GM11168 (cell line): ENCODE measurements around the gene ZBTB18.

Experiments used
- in situ Hi-C: fragments of 300-500 bp; cut with MboI; formaldehyde crosslinking; loops from one replicate; pipeline ENCODE4 v1.12.0; 2022; ENCODE audit warnings: low sequenced_read_pairs; ENCODE audit not compliant: unreplicated experiment

ZBTB18 gene

DNA sequence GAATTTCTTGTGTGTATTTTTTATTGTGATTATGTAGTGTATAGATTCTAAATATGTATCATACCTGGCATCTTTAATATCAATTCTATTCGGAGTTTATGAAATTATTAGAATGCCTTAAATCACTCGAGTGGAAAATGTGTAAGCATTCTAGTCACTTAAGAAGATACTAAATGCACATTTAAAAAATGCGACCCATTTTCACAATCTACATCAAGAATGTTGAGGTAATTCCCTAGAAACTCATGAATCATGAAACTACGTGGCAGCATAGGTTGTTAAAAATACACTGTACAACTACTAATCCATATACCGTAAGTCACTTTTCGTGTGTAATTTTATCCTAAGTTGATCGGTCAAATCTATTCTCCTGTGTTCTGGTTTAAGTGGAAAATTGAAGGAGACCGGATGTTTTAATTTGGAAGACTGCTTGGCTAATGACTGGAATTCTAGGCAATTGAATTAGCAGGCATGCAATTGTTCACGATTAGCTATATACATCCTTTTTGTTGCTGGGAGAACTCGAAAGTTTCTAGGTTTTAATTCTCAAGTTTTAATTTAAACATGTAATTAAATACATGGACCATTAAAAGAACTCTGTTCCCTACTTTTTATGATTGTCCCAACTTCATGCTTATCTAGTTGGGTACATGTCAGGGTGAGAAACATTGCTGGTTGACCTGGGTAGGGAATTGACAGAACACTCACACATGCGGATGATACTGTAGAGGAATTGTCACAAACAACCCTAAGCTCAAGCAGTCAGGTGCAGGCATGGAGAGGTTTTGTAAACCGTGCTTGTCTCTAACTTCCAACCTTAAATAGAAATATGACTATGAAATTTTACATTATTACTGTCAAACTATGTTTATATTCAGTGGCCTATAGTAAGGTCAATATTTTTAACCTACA is 6.6 kb downstream of the ZBTB18 start:
- in situ Hi-C loops: no loop called here

DNA sequence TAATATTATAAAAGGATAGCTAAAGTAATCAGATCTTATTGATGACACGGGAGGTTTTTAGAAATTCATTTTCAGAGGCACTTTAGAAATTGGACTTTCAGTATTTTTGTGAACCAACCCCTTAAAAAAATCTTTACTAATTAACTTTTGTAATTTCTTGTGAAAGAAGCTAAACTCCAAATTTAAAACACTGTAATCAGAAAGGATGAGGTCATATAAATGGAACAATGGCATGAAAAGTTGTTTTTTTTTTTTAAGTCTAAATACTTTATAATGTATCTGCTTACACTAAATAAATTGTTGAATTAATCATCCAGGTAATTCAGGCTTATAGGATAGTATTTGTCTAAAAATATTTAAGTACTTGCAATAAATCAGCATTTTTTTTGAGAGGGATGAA is 9.0 kb downstream of the ZBTB18 start:
- in situ Hi-C loops: no loop called here

DNA sequence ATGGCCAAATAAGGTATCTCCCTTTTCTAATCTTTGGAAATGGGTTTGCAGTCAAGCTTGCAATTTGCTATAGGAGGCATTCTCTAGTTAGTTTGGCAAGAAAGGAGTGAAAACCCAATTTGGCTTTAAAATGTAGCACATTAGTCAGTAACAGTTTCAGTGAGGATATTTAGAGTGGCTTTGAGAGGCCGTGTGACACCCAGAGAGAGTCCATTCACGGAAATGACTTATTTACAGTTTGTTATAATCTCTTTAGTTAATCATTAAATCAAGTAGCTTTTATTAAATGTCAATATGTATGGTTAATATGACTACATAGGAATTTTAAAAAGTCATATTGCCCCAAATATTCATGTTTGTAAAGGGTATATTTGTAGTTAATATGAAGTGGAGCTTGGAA is 9.6 kb downstream of the ZBTB18 start:
- in situ Hi-C loops: no loop called here

DNA sequence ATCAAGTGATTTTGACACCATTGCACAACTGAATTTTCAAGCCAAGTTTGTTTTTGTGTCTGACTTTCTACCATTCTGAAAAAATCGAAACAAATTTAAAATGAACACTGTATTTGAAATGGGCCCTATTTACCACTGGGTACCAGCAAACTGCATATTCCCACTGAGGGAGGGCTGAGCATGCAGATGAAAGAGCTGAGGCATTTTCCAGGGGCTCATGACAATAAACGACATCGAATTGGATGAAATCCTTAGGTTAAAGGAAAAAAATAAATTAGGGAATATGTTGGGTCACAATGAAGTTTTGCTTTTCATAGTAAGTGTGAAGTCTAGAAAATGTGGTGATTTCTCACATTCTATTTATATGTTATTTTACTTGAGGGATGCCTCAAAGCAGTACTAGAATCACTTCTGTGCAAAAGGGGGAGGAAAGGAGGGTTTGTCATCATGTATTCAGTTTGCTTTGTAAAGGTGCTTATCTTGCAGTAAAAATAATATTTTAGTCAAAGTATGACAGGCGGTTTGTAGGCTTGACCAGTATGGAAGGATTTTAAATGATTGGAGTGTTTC is 11.2 kb downstream of the ZBTB18 start:
- in situ Hi-C loops: no loop called here

DNA sequence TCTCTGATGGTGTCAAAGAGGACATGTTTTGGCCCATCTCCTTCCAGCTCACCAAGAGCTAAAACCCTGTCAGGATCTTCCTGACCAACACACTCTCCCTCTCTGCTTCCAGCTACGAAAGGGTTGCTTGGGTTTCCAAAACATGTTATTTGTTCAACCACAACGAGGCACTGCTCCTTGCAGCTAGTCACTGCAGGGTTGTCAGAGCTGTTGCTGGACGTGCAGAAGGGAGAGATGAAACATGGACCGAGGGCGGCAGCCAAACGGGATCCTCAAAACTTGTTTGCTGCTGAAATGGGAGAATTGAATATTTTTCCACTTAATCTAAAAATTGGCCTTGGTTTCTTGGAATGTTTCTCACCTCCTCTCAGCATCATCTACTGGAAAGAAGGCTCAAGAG is 12.4 kb downstream of the ZBTB18 start:
- in situ Hi-C loops: no loop called here

DNA sequence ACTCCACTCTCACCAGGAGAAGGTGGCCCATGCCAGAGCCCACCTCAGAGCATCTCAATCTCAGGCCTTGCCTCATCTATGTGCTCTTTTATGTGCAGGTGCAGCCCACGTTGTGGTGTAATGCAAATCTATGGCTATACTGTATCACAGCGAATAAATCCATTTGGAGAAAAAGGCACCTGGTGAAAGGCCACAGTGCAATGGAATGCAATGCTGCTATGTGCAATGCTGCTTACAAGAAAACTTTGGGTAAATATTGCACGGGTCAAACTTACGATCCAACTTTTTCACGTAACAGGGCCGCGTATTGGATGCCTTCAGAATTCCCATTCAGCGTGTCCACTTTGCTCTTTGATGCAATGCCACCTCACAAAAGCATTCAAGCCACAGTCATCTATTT is 13.5 kb downstream of the ZBTB18 start:
- in situ Hi-C loops: no loop called here

DNA sequence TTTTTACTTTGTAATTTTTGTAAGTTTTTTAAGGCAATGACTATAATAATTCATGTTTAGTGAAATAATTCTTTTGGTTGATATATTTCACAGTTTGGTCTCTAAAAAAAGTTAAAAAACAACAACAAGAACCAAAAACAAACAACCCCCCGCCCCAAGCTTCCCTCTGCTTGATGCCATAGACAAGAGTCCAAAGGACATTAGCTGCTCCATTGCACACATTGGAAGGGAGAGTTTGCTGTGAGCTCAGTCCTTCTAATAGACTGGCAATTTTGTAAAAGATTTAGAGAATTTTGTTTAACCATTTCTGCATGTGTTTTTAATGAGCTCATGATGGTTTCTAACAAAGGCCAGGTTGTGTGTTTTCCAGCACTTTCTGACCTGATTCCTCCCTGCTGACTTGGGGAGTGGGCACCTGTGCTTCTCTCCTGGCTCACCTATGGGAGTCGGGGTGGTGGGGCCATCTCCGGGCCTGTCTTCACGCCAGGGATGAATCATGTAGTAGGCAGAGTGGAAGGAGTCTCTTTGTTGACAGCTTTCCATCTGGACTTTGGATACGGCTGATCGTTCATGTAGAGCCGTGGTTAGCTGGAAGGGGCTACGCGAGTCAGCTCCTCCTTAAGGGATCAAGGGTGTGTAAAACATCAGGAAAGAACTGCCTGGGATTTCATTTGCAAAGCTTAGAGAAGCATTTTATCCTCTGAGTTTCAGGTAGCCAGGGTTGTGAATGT is 14.1 kb downstream of the ZBTB18 start:
- in situ Hi-C loops: no loop called here

GRCh38 chr1:244065960-244066388 is 14.9 kb downstream of the ZBTB18 start:
- in situ Hi-C loops: no loop called here

GRCh38 chr1:244066954-244067716 is 16.1 kb downstream of the ZBTB18 start:
- in situ Hi-C loops: no loop called here

DNA sequence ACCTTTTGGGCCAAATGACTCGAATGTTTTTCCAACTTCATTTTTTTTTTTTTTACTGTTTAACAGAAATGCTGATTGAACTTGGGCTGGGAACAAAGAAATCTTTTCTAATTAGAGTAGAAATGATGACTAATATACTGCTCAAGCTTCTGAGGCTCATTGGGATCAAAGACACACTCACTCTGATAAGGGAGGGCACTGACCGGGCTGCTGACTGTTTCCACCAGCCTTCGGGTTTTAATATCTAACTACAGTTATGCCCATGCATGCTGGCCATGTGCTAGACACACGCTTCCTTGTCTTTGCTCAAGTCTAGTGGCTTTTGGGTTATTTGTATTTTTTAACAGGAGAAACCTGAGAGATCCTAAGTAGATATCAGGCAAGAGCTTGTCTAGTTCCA is 16.8 kb downstream of the ZBTB18 start:
- in situ Hi-C loops: no loop called here

DNA sequence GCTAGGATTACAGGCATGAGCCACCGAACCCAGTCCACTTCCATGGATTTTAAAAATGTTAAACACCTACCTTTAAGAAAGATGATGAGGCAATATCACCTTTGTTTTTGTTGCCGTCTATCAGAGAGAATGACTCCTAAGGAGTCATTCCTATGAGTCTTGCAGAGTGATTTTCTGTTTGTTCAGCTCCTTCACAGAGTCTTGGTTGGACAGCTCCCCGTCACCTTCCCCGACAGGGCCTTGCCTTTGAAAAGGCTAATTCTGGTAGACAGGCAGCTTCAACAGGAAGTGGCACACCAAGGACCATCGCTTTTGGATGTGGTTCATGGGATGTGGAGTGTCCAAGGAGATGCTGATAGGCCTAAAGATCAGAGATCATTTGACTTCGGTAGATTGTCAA is 17.5 kb downstream of the ZBTB18 start:
- in situ Hi-C loops: no loop called here

DNA sequence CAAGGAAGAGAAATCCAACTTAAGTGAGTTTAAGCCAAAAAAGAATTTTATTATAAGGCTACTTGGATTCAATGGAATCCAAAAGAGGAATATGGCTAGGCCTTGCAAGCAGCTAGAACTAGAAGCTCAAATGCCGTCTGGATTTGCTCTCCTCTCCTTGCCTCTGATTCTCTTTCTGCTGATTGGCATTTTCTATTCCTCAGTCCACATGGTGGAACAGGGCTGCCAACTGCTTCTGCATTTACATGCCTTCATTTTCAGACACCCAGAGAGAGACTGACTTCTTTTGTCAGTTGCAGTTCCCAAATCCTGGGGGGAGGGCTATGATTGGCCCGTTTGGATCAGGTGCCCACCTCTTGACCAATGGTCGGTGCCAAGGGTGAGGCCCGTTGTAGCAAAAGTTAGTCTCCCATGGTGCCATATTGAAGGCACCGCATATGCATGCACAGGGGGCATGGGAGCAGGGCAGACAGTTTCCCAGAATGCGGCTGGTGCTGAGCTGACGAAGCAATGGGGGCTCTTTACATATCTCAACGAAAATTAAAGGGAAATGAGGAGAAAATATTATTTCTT is 18.3 kb downstream of the ZBTB18 start:
- in situ Hi-C loops: no loop called here

- in situ Hi-C loops: no loop called here
Measured at GRCh38 chr1:244074559-244075171, 23.6 kb downstream of the ZBTB18 start.

DNA sequence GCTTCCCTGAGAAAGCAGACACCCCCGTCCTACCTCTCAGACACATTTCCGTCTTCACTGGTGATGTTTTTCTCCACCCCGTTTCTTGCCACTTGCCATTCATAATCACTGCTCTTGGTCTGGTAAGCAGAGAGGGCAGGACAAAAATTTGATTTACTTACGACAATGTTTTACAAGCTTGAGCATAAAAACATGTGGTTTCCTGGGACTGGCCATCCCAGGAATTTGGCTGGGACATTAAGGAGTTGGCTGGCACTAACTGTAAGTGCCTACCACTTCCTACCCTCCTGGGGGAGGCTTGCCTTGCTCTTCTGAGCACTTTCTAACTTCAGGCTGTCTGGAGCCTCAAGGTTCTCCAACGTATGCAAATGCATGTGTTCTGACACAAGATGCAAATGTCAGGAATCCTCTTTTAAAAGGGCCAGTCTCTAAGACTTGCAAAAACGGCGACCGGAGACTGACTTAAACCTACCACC is 24.2 kb downstream of the ZBTB18 start:
- in situ Hi-C loops: no loop called here

DNA sequence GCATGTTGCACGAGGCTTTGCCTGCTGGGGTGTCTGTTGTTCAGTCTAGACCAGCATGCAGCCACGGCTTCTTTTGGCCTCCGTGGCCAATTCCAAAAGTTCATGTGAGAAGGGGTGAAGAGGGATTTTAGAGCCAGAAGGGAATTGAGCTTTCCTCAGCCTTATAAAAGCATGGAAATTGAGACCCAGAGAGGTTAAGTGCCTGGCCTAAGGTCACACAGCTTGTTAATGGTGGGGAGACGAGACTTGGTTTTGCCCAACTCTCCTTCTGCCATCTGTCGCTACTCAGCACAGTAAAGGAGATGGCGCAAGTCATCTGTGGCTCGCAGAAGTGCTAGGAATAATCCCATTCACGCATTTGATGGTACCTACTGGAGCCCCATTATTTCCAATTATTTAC is 25.7 kb downstream of the ZBTB18 start:
- in situ Hi-C loops: no loop called here

DNA sequence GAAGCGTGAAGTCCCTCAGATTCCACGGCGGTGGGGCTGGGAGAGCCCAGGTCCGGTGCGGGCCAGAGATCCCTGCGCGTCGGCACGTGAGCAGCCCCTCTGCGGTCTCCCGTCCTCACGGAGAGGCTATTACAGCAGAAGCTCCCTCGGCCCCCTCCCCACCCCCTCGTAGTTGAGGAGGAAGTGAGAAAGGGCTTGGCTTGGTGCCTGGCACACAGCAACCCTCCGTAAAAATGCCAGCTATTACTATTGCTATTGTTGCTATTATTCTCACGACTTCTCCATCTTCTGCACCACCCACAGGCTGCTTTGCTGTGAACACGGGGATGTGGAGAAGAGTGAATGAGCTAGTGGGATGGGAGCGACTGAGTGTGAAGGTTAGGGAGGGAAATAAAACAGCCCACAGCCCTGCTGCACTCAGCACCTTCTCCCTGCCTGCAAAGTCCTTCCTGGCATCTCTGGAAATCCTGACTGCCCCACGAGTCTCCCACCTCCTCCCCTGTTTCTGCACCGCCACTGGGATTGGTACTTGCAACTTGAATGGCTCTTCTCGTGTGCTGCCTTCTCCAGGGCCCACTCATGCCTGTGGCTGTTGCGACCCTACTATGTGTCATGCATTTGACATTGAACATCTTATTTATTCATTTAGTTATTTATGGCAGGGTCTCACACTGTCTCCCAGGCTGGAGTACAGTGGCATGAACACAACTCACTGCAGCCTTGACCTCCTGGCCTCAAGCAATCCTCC is 26.6 kb downstream of the ZBTB18 start:
- in situ Hi-C loops: no loop called here

DNA sequence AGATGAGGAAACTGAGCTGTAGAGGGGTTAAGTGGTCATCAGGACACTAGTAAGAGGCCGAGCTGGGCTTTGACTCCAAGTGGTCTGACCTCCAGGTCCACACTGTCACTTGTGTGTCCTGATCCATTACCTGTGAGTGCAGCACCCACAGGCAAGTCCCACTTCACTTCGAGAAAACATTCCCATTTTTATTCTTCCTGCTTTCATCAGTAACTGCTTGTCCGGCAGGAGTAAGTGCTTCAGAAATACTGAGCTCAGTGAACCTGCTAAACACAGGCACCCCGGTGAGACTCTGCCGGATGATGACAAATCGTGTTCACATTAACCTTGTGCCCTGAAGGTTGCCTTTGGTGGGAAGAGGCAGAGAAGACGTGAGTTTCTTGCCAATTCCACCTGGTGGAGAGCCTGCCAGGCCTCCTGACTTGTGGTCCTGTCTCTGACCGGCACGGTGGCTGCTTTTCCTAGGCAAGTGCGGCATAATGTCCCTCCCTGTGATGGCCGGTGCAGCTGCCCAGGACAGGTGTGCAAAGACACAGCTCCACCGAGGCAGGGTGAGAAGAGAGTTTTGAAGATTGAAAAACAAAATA is 29.4 kb downstream of the ZBTB18 start:
- in situ Hi-C loops: no loop called here

GRCh38 chr1:244082969-244083368 is 31.9 kb downstream of the ZBTB18 start:
- in situ Hi-C loops: no loop called here
